HAP-1 (cell line): Measurements from ENCODE around the gene PIRT.
"Not testable (repeated sequence)": the region's sequence is repeated elsewhere in the genome, so short reads cannot be mapped to it uniquely, and the experiment has no call there.

Experiments used
- DNase-seq, 2 experiments: peaks; one replicate each; pipeline ENCODE4 v3.0.0-alpha.2; 2016 to 2020; ENCODE audit warnings: low spot score in 2 of 2
- H3K27me3 ChIP-seq: fragments of 250-450 bp; sonication (Bioruptor Pico); 2 replicates; pipeline ENCODE4 v1.5.1; 2020; ENCODE audit warnings: low read depth, mild to moderate bottlenecking, moderate library complexity
- H3K36me3 ChIP-seq: fragments of 250-450 bp; sonication (Bioruptor Pico); replicated peaks from 2 replicates; pipeline ENCODE4 v1.5.1; 2020; ENCODE audit warnings: mild to moderate bottlenecking
- H3K4me1 ChIP-seq: fragments of 250-450 bp; sonication (Bioruptor Pico); 2 replicates; pipeline ENCODE4 v1.5.1; 2020; ENCODE audit warnings: mild to moderate bottlenecking
- H3K4me3 ChIP-seq: fragments of 250-450 bp; sonication (Bioruptor Pico); 2 replicates; pipeline ENCODE4 v1.5.1; 2020; ENCODE audit warnings: mild to moderate bottlenecking, moderate library complexity
- H3K9me3 ChIP-seq: fragments of 250-450 bp; sonication (Bioruptor Pico); 2 replicates; pipeline ENCODE4 v1.5.1; 2020; ENCODE audit warnings: mild to moderate bottlenecking, moderate library complexity
- in situ Hi-C: fragments of 300-500 bp; cut with MboI; formaldehyde crosslinking; loops from 3 replicates; pipeline ENCODE4 v1.14.3; 2020; ENCODE audit warnings: low sequenced_read_pairs, inconsistent platforms, mixed read lengths

PIRT gene

DNA sequence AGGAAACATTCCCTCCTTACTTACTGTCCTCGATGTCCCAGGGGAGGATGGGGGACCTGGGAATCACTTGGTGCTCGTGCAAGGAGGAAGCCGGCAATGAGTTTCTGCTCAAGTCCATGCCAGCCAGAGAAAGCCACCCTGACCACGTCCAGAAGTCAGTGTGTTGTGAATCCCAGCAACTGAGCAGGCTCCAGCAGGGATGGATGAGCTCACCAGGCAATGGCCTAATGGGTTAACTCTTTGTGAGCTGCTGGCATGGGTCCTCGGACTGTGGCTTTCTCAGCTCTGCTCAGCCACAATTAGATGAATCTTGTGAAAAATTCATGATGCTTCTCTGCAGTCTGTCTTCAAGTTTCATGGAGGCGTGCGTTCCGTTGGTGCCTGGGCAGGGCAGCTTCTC lies at the start of gene PIRT:
Gene PIRT (minus strand): TSS at position 167 of the 400 bp plus-strand sequence. CDS start 12,442 bp downstream, outside the sequence.
- no peaks in the 10 kb centered on the region for H3K4me1 ChIP-seq
- H3K9me3 ChIP-seq, result no peaks in the 10 kb centered on the region
- H3K27me3 ChIP-seq, result no peaks in the 10 kb centered on the region
- no peaks in the 10 kb centered on the region for H3K36me3 ChIP-seq
- DNase-seq, result no peak
- in situ Hi-C loops, result no loop called here
- no peak within 1 kb of the TSS for H3K4me3 ChIP-seq

- in situ Hi-C loops, result loop anchor here (25.0 kb wide), 1 partner anchor 1105 kb away; the partner anchor contains the start of gene ZNF18
- Histone ChIP-seq H3K36me3 (no peaks in the 10 kb centered on the region), H3K4me3 (no peak overlapping the region)
These were observed 44.1 kb upstream of the PIRT start for GRCh38 chr17:10881959-10882358.

DNA sequence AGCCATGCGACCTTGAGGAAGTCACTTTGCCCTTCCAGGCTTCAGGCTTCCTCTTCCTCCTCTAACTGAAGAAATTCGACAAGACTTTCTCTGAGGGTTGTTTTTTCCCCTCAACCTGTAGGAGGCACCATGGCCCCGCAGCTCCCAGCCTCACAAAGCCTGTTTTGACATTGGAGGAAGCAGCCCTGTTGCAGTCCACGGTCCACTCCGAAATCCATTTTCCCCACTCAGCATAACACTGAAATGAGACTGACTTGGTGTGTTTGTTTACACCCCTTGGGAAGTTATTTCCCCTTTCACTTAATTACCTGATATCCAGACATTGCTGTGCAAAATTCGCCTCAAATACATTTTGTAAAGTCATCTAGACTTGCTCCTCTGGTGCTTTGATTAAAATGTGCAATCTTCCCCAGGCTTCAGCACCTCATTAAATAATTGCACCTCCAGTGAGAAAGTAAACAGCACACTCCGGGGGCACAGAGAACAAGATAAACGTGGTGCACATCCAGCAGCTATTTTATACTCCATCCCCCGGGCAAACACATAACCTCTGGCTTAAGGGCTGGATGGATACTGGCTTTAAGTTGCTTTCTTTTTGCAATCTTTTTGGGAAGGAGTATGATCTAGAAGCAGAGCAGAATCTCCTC lies 41.4 kb upstream of the PIRT start:
- DNase-seq, result no peak
- in situ Hi-C loops, result loop anchor here (25.0 kb wide), 1 partner anchor 1108 kb away; the partner anchor contains the start of gene ZNF18
- no peak overlapping the region for H3K4me3 ChIP-seq
- H3K4me1 ChIP-seq, result no peaks in the 10 kb centered on the region
- no peaks in the 10 kb centered on the region for H3K27me3 ChIP-seq
- H3K36me3 ChIP-seq, result no peaks in the 10 kb centered on the region
- H3K9me3 ChIP-seq, result no peaks in the 10 kb centered on the region

More at GRCh38 chr17:10881959-10882358, 44.1 kb upstream of the PIRT start:
- no peaks in the 10 kb centered on the region for H3K27me3 ChIP-seq
- H3K9me3 ChIP-seq, result no peaks in the 10 kb centered on the region
- no peaks in the 10 kb centered on the region for H3K4me1 ChIP-seq
- DNase-seq, result no peak

DNA sequence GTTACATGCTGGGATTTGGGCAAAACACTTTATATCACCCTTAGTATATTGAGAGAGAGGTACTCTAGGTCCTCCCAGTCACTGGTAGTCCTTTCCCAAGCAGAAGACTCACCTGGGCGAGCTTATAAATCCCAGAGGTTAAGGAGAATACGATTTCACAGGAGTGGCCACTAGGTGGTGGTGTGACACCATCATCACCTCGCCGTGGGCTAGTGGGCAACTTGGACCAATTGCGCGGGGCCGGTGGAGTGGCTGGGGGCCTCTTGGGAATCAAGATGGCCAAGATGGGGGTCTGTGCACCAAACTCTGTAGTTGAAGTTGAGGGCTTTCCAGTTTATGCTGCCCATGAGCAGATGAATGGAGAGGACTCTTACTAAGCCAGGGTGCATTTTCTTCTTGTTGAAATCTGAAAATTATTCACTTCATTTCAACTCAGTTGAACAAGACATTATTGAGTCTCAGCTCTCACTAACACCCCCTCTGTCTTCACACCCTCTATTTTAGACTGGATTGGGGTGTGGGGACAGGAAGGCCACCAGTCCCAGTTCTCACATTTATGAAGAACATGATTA lies 38.2 kb upstream of the PIRT start:
- H3K36me3 ChIP-seq, result no peaks in the 10 kb centered on the region
- H3K4me1 ChIP-seq, result no peaks in the 10 kb centered on the region
- DNase-seq, result peak; percentile 18 to 67
- H3K9me3 ChIP-seq, result no peaks in the 10 kb centered on the region
- in situ Hi-C loops, result loop anchor here (25.0 kb wide), 1 partner anchor 1111 kb away; the partner anchor contains the start of gene ZNF18
- H3K27me3 ChIP-seq, result no peaks in the 10 kb centered on the region
- no peak overlapping the region for H3K4me3 ChIP-seq

DNA sequence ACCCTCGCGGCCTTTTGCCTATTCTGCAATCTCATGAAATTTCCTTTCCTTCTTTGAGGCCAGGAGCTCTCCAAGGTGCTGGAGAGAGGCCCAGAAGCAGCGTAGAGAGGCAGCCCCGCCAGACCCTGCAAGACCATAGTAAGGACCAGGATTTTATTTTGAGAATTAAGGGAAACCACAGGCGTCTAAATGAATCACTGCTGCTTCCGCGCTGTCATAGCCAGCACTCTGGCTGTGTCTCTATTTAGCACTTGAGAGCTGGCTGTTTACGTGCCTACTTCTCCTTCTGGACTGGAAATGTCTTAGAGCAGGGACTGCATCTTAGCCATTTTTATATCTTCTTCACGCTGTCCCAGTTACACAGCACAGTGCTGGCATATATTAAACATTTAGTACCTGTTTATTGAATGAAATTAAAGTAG lies 37.6 kb upstream of the PIRT start:
- in situ Hi-C loops, result loop anchor here (25.0 kb wide), 1 partner anchor 1112 kb away; the partner anchor contains the start of gene ZNF18

GRCh38 chr17:10871914-10872313 lies 34.0 kb upstream of the PIRT start:
- Histone ChIP-seq H3K4me1 (no peaks in the 10 kb centered on the region), H3K27me3 (no peaks in the 10 kb centered on the region), H3K9me3 (no peaks in the 10 kb centered on the region), H3K36me3 (no peaks in the 10 kb centered on the region), H3K4me3 (no peak overlapping the region)
- no peak for DNase-seq
- in situ Hi-C loops, result no loop called here

More for the DNA sequence above, 37.6 kb upstream of the PIRT start:
- H3K27me3 ChIP-seq, result no peaks in the 10 kb centered on the region
- no peaks in the 10 kb centered on the region for H3K4me1 ChIP-seq
- peak in 1 of 2 experiments; percentile 33 for DNase-seq
- H3K4me3 ChIP-seq, result no peak overlapping the region
- H3K9me3 ChIP-seq, result no peaks in the 10 kb centered on the region
- H3K36me3 ChIP-seq, result no peaks in the 10 kb centered on the region

DNA sequence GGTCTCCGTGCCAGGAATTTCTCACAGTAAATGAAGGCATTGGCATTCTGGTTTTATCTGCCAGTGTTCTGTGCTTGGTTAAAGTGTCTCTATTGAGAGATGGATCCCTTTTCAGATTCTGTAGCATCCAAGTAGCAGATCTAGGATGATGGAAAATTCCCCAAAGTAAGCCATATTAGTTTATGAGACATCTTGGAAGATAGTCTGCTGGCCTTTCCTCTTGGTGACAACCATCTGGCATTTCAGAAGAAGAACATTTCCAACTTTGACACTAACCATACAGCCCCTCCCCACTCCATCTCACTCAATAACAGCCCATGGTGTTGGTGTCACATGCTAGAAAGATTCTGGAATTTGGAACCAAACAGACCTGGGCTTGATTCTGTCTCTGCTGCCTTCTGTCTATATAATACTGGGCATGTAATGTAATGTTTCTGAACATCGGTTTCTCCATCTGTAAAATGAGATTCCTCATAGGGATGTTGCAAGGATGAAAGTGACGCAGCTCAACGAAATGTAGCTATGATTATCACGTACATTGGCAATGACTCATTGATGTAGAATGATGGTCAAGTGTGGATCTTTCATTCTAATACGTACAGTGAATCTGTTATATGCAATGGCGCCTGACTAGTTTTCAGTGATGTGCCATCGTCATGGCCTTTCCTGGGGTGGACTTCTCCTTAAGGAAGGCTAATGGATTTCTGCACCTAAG lies 32.6 kb upstream of the PIRT start:
- in situ Hi-C loops, result no loop called here

DNA sequence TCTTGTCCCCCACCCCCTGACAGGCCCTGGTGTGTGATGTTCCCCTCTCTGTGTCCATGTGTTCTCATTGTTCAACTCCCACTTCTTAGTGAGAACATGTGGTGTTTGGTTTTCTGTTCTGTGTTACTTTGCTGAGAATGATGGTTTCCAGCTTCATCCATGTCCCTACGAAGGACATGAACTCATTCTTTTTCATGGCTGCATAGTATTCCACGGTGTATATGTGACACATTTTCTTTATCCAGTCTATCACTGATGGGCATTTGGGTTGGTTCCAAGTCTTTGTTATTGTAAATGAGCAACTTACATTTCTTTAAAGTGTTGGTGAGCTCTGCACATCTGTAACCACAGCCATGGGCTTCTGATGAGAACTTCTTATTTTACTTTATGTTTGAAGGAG lies 30.9 kb upstream of the PIRT start:
- H3K36me3 ChIP-seq, H3K9me3 ChIP-seq, H3K4me3 ChIP-seq, in situ Hi-C loops, H3K4me1 ChIP-seq, H3K27me3 ChIP-seq, DNase-seq: not testable (repeated sequence)

More for the DNA sequence above, 32.6 kb upstream of the PIRT start:
- H3K27me3 ChIP-seq, result no peaks in the 10 kb centered on the region
- no peak for DNase-seq
- H3K9me3 ChIP-seq, result no peaks in the 10 kb centered on the region
- H3K4me1 ChIP-seq, result no peaks in the 10 kb centered on the region
- no peaks in the 10 kb centered on the region for H3K36me3 ChIP-seq
- H3K4me3 ChIP-seq, result no peak overlapping the region

- in situ Hi-C loops, result no loop called here
- DNase-seq, result no peak
- Histone ChIP-seq H3K4me1 (no peaks in the 10 kb centered on the region), H3K27me3 (no peaks in the 10 kb centered on the region), H3K4me3 (no peak overlapping the region), H3K9me3 (no peaks in the 10 kb centered on the region), H3K36me3 (no peaks in the 10 kb centered on the region)
These were observed 21.2 kb upstream of the PIRT start for GRCh38 chr17:10859051-10859450.

DNA sequence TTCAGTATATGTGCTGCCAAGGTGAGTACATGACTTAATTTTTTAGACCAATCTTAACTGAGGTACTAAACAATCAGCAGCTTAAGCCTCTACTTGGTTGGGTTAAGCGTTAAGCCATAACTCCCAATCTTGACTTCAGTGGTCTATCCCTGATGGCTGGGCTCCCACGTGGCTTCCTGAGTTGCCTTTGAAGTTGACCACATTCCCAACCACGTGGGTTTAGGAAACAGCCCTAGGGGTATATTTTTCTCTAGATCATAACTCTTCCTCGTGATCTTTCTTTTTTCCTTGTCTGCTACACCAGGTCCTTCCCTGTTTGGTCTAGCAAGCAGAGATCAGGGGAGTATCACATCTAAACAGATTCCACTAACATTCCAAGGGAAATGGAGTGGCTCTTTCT lies 20.1 kb upstream of the PIRT start:
- Histone ChIP-seq H3K36me3 (no peaks in the 10 kb centered on the region), H3K9me3 (no peaks in the 10 kb centered on the region), H3K4me1 (no peaks in the 10 kb centered on the region), H3K27me3 (no peaks in the 10 kb centered on the region), H3K4me3 (no peak overlapping the region)
- no peak for DNase-seq
- in situ Hi-C loops, result no loop called here

DNA sequence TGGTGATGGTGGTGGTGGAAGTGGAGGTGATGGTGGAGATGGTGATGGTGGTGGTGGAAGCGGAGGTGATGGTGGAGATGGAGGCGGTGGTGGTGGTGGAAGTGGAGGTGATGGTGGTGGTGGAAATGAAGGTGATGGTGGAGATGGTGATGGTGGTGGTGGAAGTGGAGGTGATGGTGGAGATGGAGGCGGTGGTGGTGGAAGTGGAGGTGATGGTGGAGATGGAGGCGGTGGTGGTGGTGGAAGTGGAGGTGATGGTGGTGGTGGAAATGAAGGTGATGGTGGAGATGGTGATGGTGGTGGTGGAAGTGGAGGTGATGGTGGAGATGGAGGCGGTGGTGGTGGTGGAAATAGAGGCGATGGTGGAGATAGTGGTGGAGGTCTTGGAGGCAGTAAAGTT lies 8.7 kb upstream of the PIRT start:
- H3K9me3 ChIP-seq, H3K4me1 ChIP-seq, H3K27me3 ChIP-seq, H3K4me3 ChIP-seq, DNase-seq, H3K36me3 ChIP-seq: not testable (repeated sequence)
- in situ Hi-C loops, result loop anchor here (10.0 kb wide), 1 partner anchor 112 kb away; the partner anchor contains the start of gene TMEM220

GRCh38 chr17:10845388-10845751 lies 7.5 kb upstream of the PIRT start:
- no peak for DNase-seq
- no peaks in the 10 kb centered on the region for H3K4me1 ChIP-seq
- H3K9me3 ChIP-seq, result no peaks in the 10 kb centered on the region
- no peaks in the 10 kb centered on the region for H3K27me3 ChIP-seq
- peak overlapping the region; percentile 31 for H3K4me3 ChIP-seq
- H3K36me3 ChIP-seq, result no peaks in the 10 kb centered on the region
- in situ Hi-C loops, result loop anchor here (10.0 kb wide), 1 partner anchor 111 kb away; the partner anchor contains the start of gene TMEM220

DNA sequence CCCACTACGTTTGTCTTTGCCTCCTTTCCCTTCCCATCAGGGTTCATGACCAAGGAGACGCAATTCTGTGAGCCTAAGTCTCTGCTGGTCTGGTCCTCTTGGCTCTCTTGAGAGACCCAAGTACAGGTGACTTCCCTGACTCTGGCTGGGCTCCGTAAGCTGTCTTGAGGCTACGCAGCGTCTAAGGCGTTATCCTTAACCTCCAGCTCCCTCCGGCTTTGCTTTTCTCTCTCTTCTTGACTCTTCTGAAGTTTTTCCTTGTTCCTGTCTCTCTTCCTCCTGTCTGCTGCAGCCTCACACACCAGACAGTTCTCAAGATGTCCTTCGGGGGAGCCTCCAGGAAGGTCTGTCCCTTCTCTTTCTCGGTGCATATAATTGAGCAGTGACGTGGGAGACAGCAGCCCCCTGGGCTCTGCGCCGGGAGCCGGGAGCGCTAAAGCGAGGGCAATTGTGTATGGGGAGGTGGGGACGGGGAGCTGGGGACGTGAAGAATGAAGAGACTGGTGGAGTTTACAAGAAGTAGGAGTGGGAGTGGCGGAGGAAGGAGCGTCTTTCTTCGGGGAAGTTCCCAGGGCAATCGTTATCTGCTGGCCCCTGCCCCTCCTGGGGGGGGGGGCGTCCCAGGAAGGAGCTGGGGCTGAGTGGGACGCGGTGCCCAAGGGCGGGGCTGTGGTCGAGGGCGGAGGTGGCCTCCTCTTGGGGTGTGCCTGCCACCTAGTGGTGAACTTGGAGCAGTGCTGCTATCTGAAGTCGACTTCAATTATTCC lies 6.9 kb upstream of the PIRT start:
- no peaks in the 10 kb centered on the region for H3K9me3 ChIP-seq
- H3K4me3 ChIP-seq, result peak overlapping the region; percentile 31
- no peaks in the 10 kb centered on the region for H3K4me1 ChIP-seq
- no peaks in the 10 kb centered on the region for H3K27me3 ChIP-seq
- H3K36me3 ChIP-seq, result no peaks in the 10 kb centered on the region
- DNase-seq, result peak; percentile 44 to 82
- in situ Hi-C loops, result loop anchor here (5.0 to 10.0 kb wide), 2 partner anchors 110 to 198 kb away; partner anchors contain the start of gene TMEM220
